HEK293T (cell line): ENCODE measurements around the gene ABCG4.
A peak's percentile ranks its signal among the peaks of the same experiment; 100 is the strongest.
"Not testable (repeated sequence)": the region's sequence is repeated elsewhere in the genome, so short reads cannot be mapped to it uniquely, and the experiment has no call there.

Experiments used
- CTCF ChIA-PET: fragments of 350-600 bp; formaldehyde crosslinking; extraction: SDS; loops from one replicate; lab custom pipeline; 2021; ENCODE audit warnings: antibody characterized with exemption, inconsistent platforms; lab: Yijun Ruan, JAX
- POLR2A ChIA-PET: fragments of 350-600 bp; formaldehyde crosslinking; extraction: SDS; loops from one replicate; lab custom pipeline; 2020; ENCODE audit warnings: antibody characterized with exemption, inconsistent platforms; lab: Yijun Ruan, JAX
- DNase-seq: peaks from one replicate; pipeline ENCODE4 v3.0.0; 2012; ENCODE audit warnings: mixed read lengths; ENCODE audit errors: extremely low spot score
- ARNT ChIP-seq: fragments of 450-650 bp; IDR thresholded peaks from 2 replicates; pipeline ENCODE4 v1.6.1; 2017; ENCODE audit warnings: mild to moderate bottlenecking
- BHLHE40 ChIP-seq: fragments of 450-650 bp; IDR thresholded peaks from 2 replicates; pipeline ENCODE4 v1.6.1; 2016; ENCODE audit warnings: mild to moderate bottlenecking, moderate library complexity, borderline replicate concordance
- CTBP1 ChIP-seq: fragments of 450-650 bp; IDR thresholded peaks from 2 replicates; pipeline ENCODE4 v1.6.1; 2016; ENCODE audit warnings: borderline replicate concordance
- ELF4 ChIP-seq: fragments of 450-650 bp; IDR thresholded peaks from 2 replicates; pipeline ENCODE4 v1.6.1; 2017; ENCODE audit warnings: antibody characterized with exemption
- FOXK2 ChIP-seq: fragments of 450-650 bp; IDR thresholded peaks from 2 replicates; pipeline ENCODE4 v1.6.1; 2016; ENCODE audit warnings: mild to moderate bottlenecking
- FOXM1 ChIP-seq: fragments of 450-650 bp; IDR thresholded peaks from 2 replicates; pipeline ENCODE4 v1.6.1; 2017; ENCODE audit warnings: mild to moderate bottlenecking, borderline replicate concordance
- HDGF ChIP-seq: fragments of 450-650 bp; IDR thresholded peaks from 2 replicates; pipeline ENCODE4 v1.6.1; 2017; ENCODE audit warnings: antibody characterized with exemption, borderline replicate concordance
- LEF1 ChIP-seq: fragments of 450-650 bp; IDR thresholded peaks from 2 replicates; pipeline ENCODE4 v1.6.1; 2017; ENCODE audit warnings: mild to moderate bottlenecking, borderline replicate concordance
- NFRKB ChIP-seq: fragments of 450-650 bp; IDR thresholded peaks from 2 replicates; pipeline ENCODE4 v1.6.1; 2016; ENCODE audit warnings: mild to moderate bottlenecking, moderate library complexity
- PKNOX1 ChIP-seq: fragments of 450-650 bp; IDR thresholded peaks from 2 replicates; pipeline ENCODE4 v1.6.1; 2016
- SUZ12 ChIP-seq: fragments of 450-650 bp; IDR thresholded peaks from 2 replicates; pipeline ENCODE4 v1.6.1; 2016; ENCODE audit warnings: mild to moderate bottlenecking
- TARDBP ChIP-seq: fragments of 450-650 bp; IDR thresholded peaks from 2 replicates; pipeline ENCODE4 v1.6.1; 2016
- ZNF384 ChIP-seq: fragments of 450-650 bp; IDR thresholded peaks from 2 replicates; pipeline ENCODE4 v1.6.1; 2016

Gene ABCG4

GRCh38 chr11:119194811-119195440 is 46.1 kb downstream of the ABCG4 start:
- ChIA-PET POLR2A (no interaction called here), CTCF (interaction anchor here (0.6 kb wide), 1 partner anchor 142 kb away, joined by 3 read pairs; no protein-coding TSS in a partner anchor)
- no peak for TF ChIP-seq TARDBP
- DNase-seq = no peak

GRCh38 chr11:119195680-119196079 is 46.8 kb downstream of the ABCG4 start:
- DNase-seq = peak; percentile 68
- ChIA-PET POLR2A (interaction anchor here (0.8 to 0.9 kb wide), 2 partner anchors 27 to 101 kb away, joined by 3 to 6 read pairs; partner anchors contain the start of gene NLRX1), CTCF (interaction anchor here (0.6 to 1.4 kb wide), 5 partner anchors 12 to 141 kb away, joined by 3 to 7 read pairs (median 3); partner anchors contain the start of genes DPAGT1 and NLRX1)
- TF ChIP-seq PKNOX1 (peak; percentile 98), SUZ12 (no peak)

- ChIA-PET POLR2A (interaction anchor here (0.9 to 1.1 kb wide), 3 partner anchors 101 to 120 kb away, joined by 3 to 6 read pairs (median 3); partner anchors contain the start of gene MCAM), CTCF (interaction anchor here (0.6 to 1.4 kb wide), 7 partner anchors 10 to 1199 kb away, joined by 3 to 7 read pairs (median 4); partner anchors contain the start of genes DPAGT1 and NLRX1)
- TF ChIP-seq HDGF (no peak), SUZ12 (no peak), NFRKB (no peak)
- DNase-seq = peak; percentile 79
Observed at GRCh38 chr11:119196833-119197483, 48.1 kb downstream of the ABCG4 start.

- CTCF ChIA-PET = no interaction called here
- DNase-seq = no peak
- POLR2A ChIA-PET = no interaction called here
- TF ChIP-seq FOXK2 (no peak), SUZ12 (no peak), ELF4 (no peak), FOXM1 (no peak), CTBP1 (no peak), TARDBP (no peak), PKNOX1 (no peak), LEF1 (no peak), ARNT (no peak), ZNF384 (no peak)
Observed at GRCh38 chr11:119198925-119199324, 50.1 kb downstream of the ABCG4 start.

- DNase-seq, CTCF ChIA-PET: not testable (repeated sequence)
- POLR2A ChIA-PET = interaction anchor here (1.0 kb wide), 1 partner anchor 95 kb away, joined by 4 read pairs; the partner anchor contains the start of gene C2CD2L
Observed at GRCh38 chr11:119201236-119201635, 52.4 kb downstream of the ABCG4 start.

- no peak for DNase-seq
- POLR2A ChIA-PET = no interaction called here
- CTCF ChIA-PET = no interaction called here
- TF ChIP-seq FOXM1 = no peak
- TF ChIP-seq FOXK2 = no peak
- TF ChIP-seq LEF1 = no peak
- TF ChIP-seq ZNF384 = no peak
- TF ChIP-seq BHLHE40 = no peak
- no peak for TF ChIP-seq SUZ12
Observed at GRCh38 chr11:119202554-119202953, 53.7 kb downstream of the ABCG4 start.

- CTCF ChIA-PET = interaction anchor here (0.7 kb wide), 1 partner anchor 119 kb away, joined by 3 read pairs; the partner anchor contains the start of gene HMBS
Observed at GRCh38 chr11:119204066-119204465, 55.2 kb downstream of the ABCG4 start.

More at GRCh38 chr11:119204066-119204465, 55.2 kb downstream of the ABCG4 start:
- TF ChIP-seq SUZ12 (no peak), ZNF384 (no peak), PKNOX1 (no peak)
- DNase-seq = no peak
- POLR2A ChIA-PET = no interaction called here
